Cardiac muscle cell (in vitro differentiated cells and primary cell): Measurements from ENCODE around the gene GNPAT. TPM values are rescaled to one million over a fixed set of nuclear protein-coding genes. Genes with fewer than 3 reads are reported as not detected.

ENCODE experiments used
- DNase-seq, 2 donors: peaks; one replicate each; pipeline versions ENCODE4 v3.0.0 to v3.0.0-alpha.2; 2010 to 2017; ENCODE audit warnings: low read depth in 1 of 2, low spot score in 1 of 2
- H3K27ac ChIP-seq: fragments of 200-600 bp; sonication (generic); 2 replicates; pipeline ENCODE4 v1.5.1; 2016
- H3K27me3 ChIP-seq: fragments of 200-600 bp; sonication (generic); 2 replicates; pipeline ENCODE4 v1.6.0; 2016; ENCODE audit warnings: control low read depth
- H3K36me3 ChIP-seq: fragments of 200-600 bp; sonication (generic); 2 replicates; pipeline ENCODE4 v1.5.1; 2016; ENCODE audit warnings: control low read depth
- H3K4me1 ChIP-seq: fragments of 200-600 bp; sonication (generic); 2 replicates; pipeline ENCODE4 v1.8.1; 2017; ENCODE audit warnings: low read depth, mild to moderate bottlenecking, mixed run types
- H3K4me3 ChIP-seq: fragments of 200-600 bp; sonication (generic); 2 replicates; pipeline ENCODE4 v1.5.1; 2016; ENCODE audit warnings: mild to moderate bottlenecking
- H3K9me3 ChIP-seq: fragments of 200-600 bp; sonication (generic); 2 replicates; pipeline ENCODE4 v1.5.1; 2017; ENCODE audit warnings: low read depth, mild to moderate bottlenecking, control low read depth
- polyA plus RNA-seq: library from polyadenylated mRNA; unstranded; fragments of >200 nt; fragmentation: Nextera tagmentation; extraction: Ambion mirVana; gene quantifications from 2 replicates; pipeline ENCODE4 v1.2.1, GENCODE V29; 2016
- total RNA-seq: library from RNA; depleted of rRNA; stranded (reverse); fragments of >200 nt; gene quantifications from 2 replicates; pipeline ENCODE4 v1.2.3, GENCODE V29; 2016
- TF ChIP-seq, protein P1 (sequence below): IDR thresholded peaks from 2 replicates; pipeline ENCODE4 v1.5.1; 2012; ENCODE audit warnings: low read depth, mild to moderate bottlenecking, low read length

The GNPAT gene
- total and polyA plus RNA-seq, 2 experiments from 2014 or later = 36.5 to 61.6 TPM

DNA sequence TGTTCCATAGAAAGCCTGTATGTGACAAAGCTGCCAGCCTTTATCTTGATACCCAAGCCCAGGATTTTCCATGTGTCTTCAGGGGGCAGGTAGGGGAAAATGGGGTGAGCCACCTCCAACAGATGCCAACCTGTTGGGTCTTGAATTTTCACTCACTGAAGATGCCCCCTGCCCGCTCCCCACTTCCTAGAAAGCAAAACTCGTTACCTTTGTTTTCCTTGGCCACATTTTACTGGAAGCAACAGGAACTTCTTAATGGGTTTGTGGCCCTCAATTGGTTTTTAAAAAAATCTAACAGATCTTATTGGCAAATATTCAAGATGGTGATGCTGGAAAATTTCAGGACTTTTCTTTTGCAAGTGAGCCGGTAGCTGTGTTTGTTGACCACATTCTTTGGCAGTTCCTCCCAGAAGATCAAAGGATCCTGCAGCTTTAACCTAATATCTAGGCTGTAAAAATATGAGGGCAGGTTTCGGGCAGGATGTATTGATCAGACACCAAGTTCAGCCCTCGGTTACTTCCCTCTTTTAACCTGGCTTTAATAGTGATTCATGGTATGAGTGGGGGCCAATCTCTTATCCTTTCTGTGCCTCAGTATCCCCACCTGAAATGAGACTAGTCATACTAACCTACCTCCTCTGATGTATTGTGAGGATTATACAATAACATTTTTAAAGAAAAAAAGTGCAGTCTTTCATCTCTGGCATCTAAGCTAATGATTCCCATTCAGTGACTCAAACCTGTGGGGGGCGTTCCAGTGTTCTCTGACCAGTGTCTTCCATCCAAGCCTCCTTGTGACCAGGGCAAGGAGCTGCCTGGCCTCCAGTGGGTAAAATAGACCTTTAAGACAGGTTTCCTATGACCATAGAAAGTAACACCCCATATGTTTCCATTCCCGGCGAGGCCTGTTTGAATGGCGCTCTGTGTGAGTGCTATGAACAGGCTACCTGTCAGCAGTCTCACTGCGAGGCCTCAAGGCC is 21.3 kb upstream of the GNPAT start:
- H3K27me3 ChIP-seq = peaks cover 40% of the 10 kb centered on the region
- no peak overlapping the region for H3K27ac ChIP-seq
- DNase-seq = no peak
- no peaks in the 10 kb centered on the region for H3K4me1 ChIP-seq
- TF ChIP-seq, protein P1, sequence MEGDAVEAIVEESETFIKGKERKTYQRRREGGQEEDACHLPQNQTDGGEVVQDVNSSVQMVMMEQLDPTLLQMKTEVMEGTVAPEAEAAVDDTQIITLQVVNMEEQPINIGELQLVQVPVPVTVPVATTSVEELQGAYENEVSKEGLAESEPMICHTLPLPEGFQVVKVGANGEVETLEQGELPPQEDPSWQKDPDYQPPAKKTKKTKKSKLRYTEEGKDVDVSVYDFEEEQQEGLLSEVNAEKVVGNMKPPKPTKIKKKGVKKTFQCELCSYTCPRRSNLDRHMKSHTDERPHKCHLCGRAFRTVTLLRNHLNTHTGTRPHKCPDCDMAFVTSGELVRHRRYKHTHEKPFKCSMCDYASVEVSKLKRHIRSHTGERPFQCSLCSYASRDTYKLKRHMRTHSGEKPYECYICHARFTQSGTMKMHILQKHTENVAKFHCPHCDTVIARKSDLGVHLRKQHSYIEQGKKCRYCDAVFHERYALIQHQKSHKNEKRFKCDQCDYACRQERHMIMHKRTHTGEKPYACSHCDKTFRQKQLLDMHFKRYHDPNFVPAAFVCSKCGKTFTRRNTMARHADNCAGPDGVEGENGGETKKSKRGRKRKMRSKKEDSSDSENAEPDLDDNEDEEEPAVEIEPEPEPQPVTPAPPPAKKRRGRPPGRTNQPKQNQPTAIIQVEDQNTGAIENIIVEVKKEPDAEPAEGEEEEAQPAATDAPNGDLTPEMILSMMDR = no peak
- H3K4me3 ChIP-seq = no peak overlapping the region
- H3K9me3 ChIP-seq = no peaks in the 10 kb centered on the region
- peaks cover 4% of the 10 kb centered on the region for H3K36me3 ChIP-seq

DNA sequence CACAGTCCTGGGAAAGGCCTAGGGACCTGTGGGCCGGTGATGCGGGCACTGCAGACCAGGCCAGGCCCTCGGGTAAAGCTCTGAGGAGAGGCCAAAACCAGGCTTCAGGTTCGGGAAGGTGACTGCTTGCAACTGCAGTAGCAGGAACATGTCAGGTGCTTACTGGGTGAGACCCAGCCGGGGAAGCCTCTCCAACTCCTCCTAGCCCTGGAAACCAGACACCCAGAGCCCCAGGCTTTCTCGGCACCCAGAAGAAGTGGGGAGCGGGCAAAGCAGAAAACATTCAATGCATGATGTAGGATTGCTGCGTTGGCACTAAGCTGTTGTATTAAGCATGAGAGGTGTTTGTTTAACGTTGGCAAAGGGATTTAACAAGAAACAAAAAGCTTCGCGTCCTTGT is 20.2 kb upstream of the GNPAT start:
- Histone ChIP-seq H3K36me3 (peaks cover 4% of the 10 kb centered on the region), H3K27ac (no peak overlapping the region), H3K9me3 (no peaks in the 10 kb centered on the region), H3K4me1 (no peaks in the 10 kb centered on the region), H3K4me3 (no peak overlapping the region), H3K27me3 (peaks cover 29% of the 10 kb centered on the region)
- no peak for DNase-seq
- TF ChIP-seq, protein P1 = no peak

DNA sequence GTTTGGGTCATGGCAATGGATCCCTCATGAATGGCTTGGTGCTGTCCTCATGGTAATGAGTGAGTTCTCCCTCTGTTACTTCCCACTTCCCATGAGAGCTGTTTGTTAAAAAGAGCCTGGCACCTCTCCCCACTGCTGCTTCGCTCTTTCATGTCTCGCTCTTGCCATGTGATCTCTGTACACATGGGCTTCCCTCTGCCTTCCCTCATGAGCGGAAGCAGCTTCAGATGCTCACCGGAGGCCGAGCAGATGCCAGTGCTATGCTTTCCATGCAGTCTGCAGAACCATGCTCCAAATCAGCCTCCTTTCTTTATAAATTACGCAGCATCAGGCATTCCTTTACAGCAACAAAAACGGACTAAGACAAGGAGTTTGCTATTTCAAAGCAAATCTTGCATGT is 14.9 kb upstream of the GNPAT start:
- no peaks in the 10 kb centered on the region for H3K9me3 ChIP-seq
- H3K4me3 ChIP-seq = no peak overlapping the region
- H3K27me3 ChIP-seq = no peaks in the 10 kb centered on the region
- DNase-seq = no peak
- H3K4me1 ChIP-seq = no peaks in the 10 kb centered on the region
- TF ChIP-seq, protein P1 = no peak
- H3K27ac ChIP-seq = no peak overlapping the region
- peaks cover 13% of the 10 kb centered on the region for H3K36me3 ChIP-seq

GRCh38 chr1:231231511-231231910 is 9.5 kb upstream of the GNPAT start:
- no peaks in the 10 kb centered on the region for H3K9me3 ChIP-seq
- TF ChIP-seq, protein P1 = no peak
- no peaks in the 10 kb centered on the region for H3K27me3 ChIP-seq
- no peaks in the 10 kb centered on the region for H3K4me1 ChIP-seq
- peaks cover 5% of the 10 kb centered on the region for H3K36me3 ChIP-seq
- DNase-seq = no peak
- H3K27ac ChIP-seq = no peak overlapping the region
- H3K4me3 ChIP-seq = no peak overlapping the region

GRCh38 chr1:231232870-231233734 is 7.9 kb upstream of the GNPAT start:
- peaks cover 6% of the 10 kb centered on the region for H3K36me3 ChIP-seq
- no peaks in the 10 kb centered on the region for H3K27me3 ChIP-seq
- no peaks in the 10 kb centered on the region for H3K4me1 ChIP-seq
- H3K9me3 ChIP-seq = no peaks in the 10 kb centered on the region
- no peak for DNase-seq
- TF ChIP-seq, protein P1 = no peak
- no peak overlapping the region for H3K4me3 ChIP-seq
- no peak overlapping the region for H3K27ac ChIP-seq
